Esophagus (tissue), 2 donors: ENCODE results near the gene MAPKAPK2. TPM values are rescaled to one million over a fixed set of nuclear protein-coding genes. Genes with fewer than 3 reads are reported as not detected.

Experiments used
- H3K27ac ChIP-seq, 2 donors: one replicate each; pipeline ENCODE4 v1.5.1; 2013; ENCODE audit warnings: low read depth in 2 of 2, mild to moderate bottlenecking in 2 of 2, inconsistent platforms in 1 of 2, low read length in 1 of 2, moderate library complexity in 1 of 2
- H3K27me3 ChIP-seq, 2 donors: one replicate each; pipeline ENCODE4 v1.6.1; 2013; ENCODE audit warnings: low read length in 2 of 2, control low read depth in 1 of 2, mild to moderate bottlenecking in 1 of 2; ENCODE audit not compliant: insufficient read depth in 2 of 2, control insufficient read depth in 1 of 2
- H3K36me3 ChIP-seq, 2 donors: one replicate each; pipeline ENCODE4 v1.6.1; 2013; ENCODE audit warnings: low read length in 1 of 2; ENCODE audit not compliant: control insufficient read depth in 2 of 2, insufficient read depth in 2 of 2
- H3K4me1 ChIP-seq, 2 donors: one replicate each; pipeline ENCODE4 v1.6.1; 2013; ENCODE audit warnings: low read length in 1 of 2; ENCODE audit not compliant: control insufficient read depth in 2 of 2, insufficient read depth in 2 of 2
- H3K4me3 ChIP-seq, 2 donors: one replicate each; pipeline ENCODE4 v1.5.1; 2013; ENCODE audit warnings: low read length in 2 of 2, mild to moderate bottlenecking in 2 of 2, low read depth in 1 of 2, moderate library complexity in 1 of 2
- H3K9me3 ChIP-seq, 2 donors: one replicate each; pipeline ENCODE4 v1.6.1; 2013; ENCODE audit warnings: mild to moderate bottlenecking in 2 of 2, low read depth in 1 of 2, low read length in 1 of 2, moderate library complexity in 1 of 2; ENCODE audit not compliant: control insufficient read depth in 2 of 2, insufficient read depth in 1 of 2
- WGBS, 2 donors: extraction: QIAGEN DNeasy Blood & Tissue Kit; methylation state at CpG; one replicate each; pipeline ENCODE4 v1.1.7; 2013; 5-methylcytosine and 5-hydroxymethylcytosine counted together
- polyA plus RNA-seq, 2 donors: library from polyadenylated mRNA; stranded (reverse); fragments of 200-250 nt; gene quantifications; one replicate each; pipeline ENCODE4 v1.2.3, GENCODE V29; 2013
- donor health status: healthy with polysubstance abuse.
- donor health status: Bipolar disorder and iron deficiency.

Gene MAPKAPK2
- polyA plus RNA-seq, 2 donors, result 28.0 to 35.1 TPM

- peaks cover 6 to 14% of the 10 kb centered on the region in 2 donors for H3K4me1 ChIP-seq
These were observed 29.8 kb downstream of the MAPKAPK2 start for GRCh38 chr1:206714331-206715058.

GRCh38 chr1:206715120-206715519 is 30.4 kb downstream of the MAPKAPK2 start:
- peak overlapping the region; percentile 35 to 59 for H3K27ac ChIP-seq
- 81 to 90% methylated on average over 4 of the region's 4 CpGs for WGBS, 2 donors
- H3K9me3 ChIP-seq, result no peaks in the 10 kb centered on the region
- peaks cover 6 to 12% of the 10 kb centered on the region in 2 donors for H3K4me1 ChIP-seq
- no peak overlapping the region for H3K4me3 ChIP-seq
- H3K27me3 ChIP-seq, result no peaks in the 10 kb centered on the region
- H3K36me3 ChIP-seq, result no peaks in the 10 kb centered on the region

More at GRCh38 chr1:206714331-206715058, 29.8 kb downstream of the MAPKAPK2 start:
- Histone ChIP-seq H3K27me3 (no peaks in the 10 kb centered on the region), H3K27ac (peak overlapping the region; percentile 9 to 35), H3K4me3 (no peak overlapping the region), H3K36me3 (no peaks in the 10 kb centered on the region), H3K9me3 (no peaks in the 10 kb centered on the region)
- WGBS, 2 donors, result 45 to 49% methylated on average over 9 of the region's 9 CpGs

- Histone ChIP-seq H3K27ac (no peak overlapping the region), H3K4me1 (peaks cover 6 to 12% of the 10 kb centered on the region in 2 donors)
These were observed 30.9 kb downstream of the MAPKAPK2 start for GRCh38 chr1:206715552-206716158.

GRCh38 chr1:206716159-206716869 is 31.6 kb downstream of the MAPKAPK2 start:
- peak overlapping the region; percentile 51 to 56 for H3K27ac ChIP-seq
- H3K9me3 ChIP-seq, result no peaks in the 10 kb centered on the region
- WGBS, 2 donors, result 80 to 89% methylated on average over 11 of the region's 11 CpGs
- no peaks in the 10 kb centered on the region for H3K36me3 ChIP-seq
- no peaks in the 10 kb centered on the region for H3K27me3 ChIP-seq
- H3K4me1 ChIP-seq, result peaks cover 6 to 12% of the 10 kb centered on the region in 2 donors
- H3K4me3 ChIP-seq, result no peak overlapping the region

More at GRCh38 chr1:206715552-206716158, 30.9 kb downstream of the MAPKAPK2 start:
- Histone ChIP-seq H3K36me3 (no peaks in the 10 kb centered on the region), H3K27me3 (no peaks in the 10 kb centered on the region), H3K9me3 (no peaks in the 10 kb centered on the region), H3K4me3 (no peak overlapping the region)
- WGBS, 2 donors, result 85 to 90% methylated on average over 3 of the region's 3 CpGs

GRCh38 chr1:206716870-206717673 is 32.4 kb downstream of the MAPKAPK2 start:
- Histone ChIP-seq H3K4me3 (no peak overlapping the region), H3K36me3 (no peaks in the 10 kb centered on the region), H3K4me1 (peaks cover 6 to 12% of the 10 kb centered on the region in 2 donors), H3K27ac (no peak overlapping the region), H3K27me3 (no peaks in the 10 kb centered on the region), H3K9me3 (no peaks in the 10 kb centered on the region)
- 67 to 69% methylated on average over 8 of the region's 8 CpGs for WGBS, 2 donors

GRCh38 chr1:206717674-206717989 is 32.9 kb downstream of the MAPKAPK2 start:
- WGBS, 2 donors, result 91 to 92% methylated on average over 1 of the region's 1 CpG
- H3K4me3 ChIP-seq, result no peak overlapping the region
- peaks cover 6 to 12% of the 10 kb centered on the region in 2 donors for H3K4me1 ChIP-seq
- no peaks in the 10 kb centered on the region for H3K9me3 ChIP-seq
- H3K27ac ChIP-seq, result no peak overlapping the region
- H3K36me3 ChIP-seq, result no peaks in the 10 kb centered on the region
- H3K27me3 ChIP-seq, result no peaks in the 10 kb centered on the region

- Histone ChIP-seq H3K4me1 (peaks cover 10 to 20% of the 10 kb centered on the region in 2 donors), H3K27me3 (no peaks in the 10 kb centered on the region), H3K27ac (no peak overlapping the region), H3K4me3 (no peak overlapping the region), H3K9me3 (no peaks in the 10 kb centered on the region), H3K36me3 (no peaks in the 10 kb centered on the region)
- 64 to 74% methylated on average over 10 of the region's 10 CpGs for WGBS, 2 donors
These were observed 34.6 kb downstream of the MAPKAPK2 start for GRCh38 chr1:206719169-206719839.

- H3K4me3 ChIP-seq, result no peak overlapping the region
- H3K27me3 ChIP-seq, result no peaks in the 10 kb centered on the region
- H3K4me1 ChIP-seq, result peaks cover 8 to 16% of the 10 kb centered on the region in 2 donors
- H3K27ac ChIP-seq, result no peak overlapping the region
- no peaks in the 10 kb centered on the region for H3K9me3 ChIP-seq
- 88% methylated on average over 1 of the region's 1 CpG for WGBS, 2 donors
- no peaks in the 10 kb centered on the region for H3K36me3 ChIP-seq
These were observed 36.7 kb downstream of the MAPKAPK2 start for GRCh38 chr1:206721454-206721853.
